Caco-2 (cell line): ENCODE data around the gene HIVEP3. TPM values are rescaled to one million over a fixed set of nuclear protein-coding genes. Genes with fewer than 3 reads are reported as not detected.

Experiments used
- BruUV-seq: library from RNA; stranded (reverse); fragments of 400-500 nt; replicated peaks from 2 replicates; lab custom pipeline; 2021; lab: Mats Ljungman, UMichigan
- CTCF ChIA-PET: fragments of 300-600 bp; sonication (Branson Sonifier 250); formaldehyde crosslinking; loops from one replicate; lab custom pipeline; 2022; ENCODE audit warnings: antibody characterized with exemption; lab: Charles Lee
- POLR2A ChIA-PET: fragments of 300-600 bp; sonication (Branson Sonifier 250); formaldehyde crosslinking; loops from one replicate; lab custom pipeline; 2022; ENCODE audit warnings: antibody characterized with exemption; lab: Charles Lee
- DNase-seq, 2 experiments: peaks; one replicate each; pipeline versions ENCODE4 v3.0.0 to v3.0.0-alpha.2; 2020 to 2022
- H3K27me3 ChIP-seq: replicated peaks from 2 replicates; pipeline ENCODE4 v1.6.0; 2011; ENCODE audit warnings: low read length; ENCODE audit not compliant: control insufficient read depth, insufficient read depth
- H3K36me3 ChIP-seq: 2 replicates; pipeline ENCODE4 v1.5.1; 2011; ENCODE audit warnings: low read length; ENCODE audit not compliant: control insufficient read depth, insufficient read depth
- H3K4me1 ChIP-seq: fragments of 250-450 bp; sonication (Bioruptor Pico); 2 replicates; pipeline ENCODE4 v1.5.1; 2020; ENCODE audit warnings: mild to moderate bottlenecking
- H3K4me3 ChIP-seq: 2 replicates; pipeline ENCODE4 v1.5.1; 2011; ENCODE audit warnings: low read depth, mild to moderate bottlenecking, control low read depth, low read length
- H3K9me3 ChIP-seq: fragments of 250-450 bp; sonication (Bioruptor Pico); 2 replicates; pipeline ENCODE4 v1.5.1; 2020; ENCODE audit warnings: mild to moderate bottlenecking, moderate library complexity
- H3K27ac Mint-ChIP-seq: one replicate; pipeline ENCODE4 v1.8.0; 2022; ENCODE audit warnings: mixed read lengths; ENCODE audit not compliant: unreplicated experiment
- H3K27me3 Mint-ChIP-seq: one replicate; pipeline ENCODE4 v1.8.0; 2022; ENCODE audit warnings: mixed read lengths; ENCODE audit not compliant: insufficient read depth, unreplicated experiment
- H3K36me3 Mint-ChIP-seq: one replicate; pipeline ENCODE4 v1.8.0; 2022; ENCODE audit warnings: mild to moderate bottlenecking, mixed read lengths; ENCODE audit not compliant: insufficient read depth, unreplicated experiment
- H3K4me1 Mint-ChIP-seq: one replicate; pipeline ENCODE4 v1.8.0; 2022; ENCODE audit warnings: low read depth, mixed read lengths; ENCODE audit not compliant: unreplicated experiment
- H3K4me3 Mint-ChIP-seq: one replicate; pipeline ENCODE4 v1.8.0; 2022; ENCODE audit warnings: mild to moderate bottlenecking, moderate library complexity, mixed read lengths; ENCODE audit not compliant: unreplicated experiment
- H3K9me3 Mint-ChIP-seq: one replicate; pipeline ENCODE4 v1.8.0; 2022; ENCODE audit warnings: mixed read lengths; ENCODE audit not compliant: unreplicated experiment
- intact Hi-C: fragments of 100-400 bp; cut with micrococcal nuclease; formaldehyde crosslinking; loops from one replicate; pipeline ENCODE4 v1.10.0; 2022; ENCODE audit not compliant: unreplicated experiment
- total RNA-seq: library from RNA; stranded (reverse); gene quantifications from 2 replicates; pipeline ENCODE4 v1.2.3, GENCODE V29; 2022
- TF ChIP-seq, protein P1 (sequence below), 2 experiments: fragments of 200-600 bp in 1 of 2; IDR thresholded peaks; 1 replicate in 1 of 2; 2 replicates in 1 of 2; pipeline versions ENCODE4 v1.5.1 to v1.8.0; 2011 to 2022; ENCODE audit warnings: antibody characterized with exemption in 1 of 2, control low read depth in 1 of 2, inconsistent platforms in 1 of 2, low read depth in 1 of 2, low read length in 1 of 2, mild to moderate bottlenecking in 1 of 2, moderate library complexity in 1 of 2; ENCODE audit not compliant: insufficient read depth in 1 of 2, severe bottlenecking in 1 of 2, unreplicated experiment in 1 of 2

HIVEP3 gene
- total RNA-seq, 1 experiment from 2014 or later: 0.25 TPM

DNA sequence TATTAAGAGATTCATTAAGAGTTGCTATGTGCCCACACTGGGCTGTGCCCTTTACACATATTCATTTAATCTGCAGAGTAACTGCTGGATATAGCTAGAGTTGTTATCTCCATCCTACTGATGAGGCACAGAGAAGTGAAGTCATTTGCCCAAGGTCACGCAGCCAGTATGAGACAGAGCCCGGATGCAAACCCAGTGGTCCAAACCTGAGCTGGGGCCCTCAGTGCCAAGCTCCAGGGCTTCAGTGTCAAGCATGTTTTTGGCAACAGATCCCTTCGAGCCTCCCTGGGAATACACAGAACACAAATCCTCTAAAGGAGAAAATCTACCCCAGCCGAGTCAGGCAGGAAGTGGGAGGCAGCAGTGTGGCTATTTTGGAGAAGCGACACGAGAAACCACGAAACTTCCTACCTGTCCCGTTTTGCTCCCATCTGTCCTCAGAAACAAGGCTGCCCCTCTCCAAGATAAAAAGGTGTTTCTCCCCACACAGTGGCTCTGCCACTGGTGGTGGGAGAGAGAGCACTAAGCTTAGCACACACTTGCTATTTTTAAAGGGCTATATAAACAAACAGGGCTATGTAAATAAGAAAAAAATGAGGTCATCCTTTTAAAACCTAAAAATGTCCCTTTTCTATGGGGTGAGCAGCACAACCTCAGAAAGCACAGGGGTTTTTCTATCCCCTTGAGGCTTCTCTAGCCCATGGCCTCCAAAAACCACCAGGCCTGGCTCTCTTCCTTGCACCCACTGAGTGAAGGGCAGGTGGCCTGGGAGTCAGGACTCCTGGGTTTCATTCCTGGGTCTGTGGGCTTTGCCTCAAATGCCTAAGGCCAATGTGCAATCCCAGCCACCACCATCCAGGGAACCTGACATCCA lies 295.6 kb downstream of the HIVEP3 start:
- Mint-ChIP-seq H3K9me3 (no peaks in the 10 kb centered on the region), H3K27ac (peak overlapping the region; percentile 80), H3K27me3 (no peaks in the 10 kb centered on the region), H3K4me1 (peaks cover 18% of the 10 kb centered on the region), H3K4me3 (peak overlapping the region; percentile 53), H3K36me3 (no peaks in the 10 kb centered on the region)
- CTCF ChIA-PET: no interaction called here
- H3K4me1 ChIP-seq: peaks cover 18% of the 10 kb centered on the region
- POLR2A ChIA-PET: no interaction called here
- no peaks in the 10 kb centered on the region for H3K36me3 ChIP-seq
- no TSS peak for BruUV-seq
- H3K4me3 ChIP-seq: no peak overlapping the region
- no peaks in the 10 kb centered on the region for H3K9me3 ChIP-seq
- no peak for DNase-seq
- TF ChIP-seq, protein P1, sequence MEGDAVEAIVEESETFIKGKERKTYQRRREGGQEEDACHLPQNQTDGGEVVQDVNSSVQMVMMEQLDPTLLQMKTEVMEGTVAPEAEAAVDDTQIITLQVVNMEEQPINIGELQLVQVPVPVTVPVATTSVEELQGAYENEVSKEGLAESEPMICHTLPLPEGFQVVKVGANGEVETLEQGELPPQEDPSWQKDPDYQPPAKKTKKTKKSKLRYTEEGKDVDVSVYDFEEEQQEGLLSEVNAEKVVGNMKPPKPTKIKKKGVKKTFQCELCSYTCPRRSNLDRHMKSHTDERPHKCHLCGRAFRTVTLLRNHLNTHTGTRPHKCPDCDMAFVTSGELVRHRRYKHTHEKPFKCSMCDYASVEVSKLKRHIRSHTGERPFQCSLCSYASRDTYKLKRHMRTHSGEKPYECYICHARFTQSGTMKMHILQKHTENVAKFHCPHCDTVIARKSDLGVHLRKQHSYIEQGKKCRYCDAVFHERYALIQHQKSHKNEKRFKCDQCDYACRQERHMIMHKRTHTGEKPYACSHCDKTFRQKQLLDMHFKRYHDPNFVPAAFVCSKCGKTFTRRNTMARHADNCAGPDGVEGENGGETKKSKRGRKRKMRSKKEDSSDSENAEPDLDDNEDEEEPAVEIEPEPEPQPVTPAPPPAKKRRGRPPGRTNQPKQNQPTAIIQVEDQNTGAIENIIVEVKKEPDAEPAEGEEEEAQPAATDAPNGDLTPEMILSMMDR (IDR thresholded peaks at IDR 0.05; ENCODE audit: insufficient read depth in 1 of 2, low read depth in 1 of 2, low read length in 1 of 2, severe bottlenecking in 1 of 2, unreplicated experiment in 1 of 2): no peak
- intact Hi-C loops: no loop called here
- H3K27me3 ChIP-seq: no peaks in the 10 kb centered on the region

DNA sequence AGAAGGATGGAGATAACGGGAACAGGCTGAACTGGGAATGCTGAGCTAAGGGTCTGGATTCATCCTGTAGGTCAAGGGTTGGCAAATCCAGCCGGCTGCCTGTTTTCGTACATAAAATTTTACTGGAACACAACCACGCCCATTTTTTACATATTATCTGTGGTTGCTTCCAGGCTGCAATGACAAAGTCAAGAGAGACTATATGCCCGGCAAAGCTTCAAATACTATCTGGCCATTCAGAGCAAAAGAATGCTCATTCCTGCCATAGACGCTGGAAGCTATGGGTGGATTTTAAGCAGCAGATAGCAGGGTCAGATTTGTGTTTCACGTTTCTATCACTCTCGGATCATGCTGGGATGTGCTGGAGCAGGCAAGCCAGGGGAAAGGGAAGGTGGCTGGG lies 296.3 kb downstream of the HIVEP3 start:
- H3K36me3 Mint-ChIP-seq: no peaks in the 10 kb centered on the region
- no peak overlapping the region for H3K4me3 ChIP-seq
- TF ChIP-seq, protein P1 (IDR thresholded peaks at IDR 0.05; ENCODE audit: insufficient read depth in 1 of 2, low read depth in 1 of 2, low read length in 1 of 2, severe bottlenecking in 1 of 2, unreplicated experiment in 1 of 2): no peak
- no peaks in the 10 kb centered on the region for H3K9me3 ChIP-seq
- H3K27me3 ChIP-seq: no peaks in the 10 kb centered on the region
- H3K27me3 Mint-ChIP-seq: no peaks in the 10 kb centered on the region
- no peak for DNase-seq
- H3K4me1 ChIP-seq: peaks cover 18% of the 10 kb centered on the region
- H3K9me3 Mint-ChIP-seq: no peaks in the 10 kb centered on the region
- POLR2A ChIA-PET: no interaction called here
- BruUV-seq: no TSS peak
- CTCF ChIA-PET: no interaction called here
- H3K4me1 Mint-ChIP-seq: peaks cover 18% of the 10 kb centered on the region
- H3K27ac Mint-ChIP-seq: no peak overlapping the region
- no peaks in the 10 kb centered on the region for H3K36me3 ChIP-seq
- intact Hi-C loops: no loop called here
- no peak overlapping the region for H3K4me3 Mint-ChIP-seq

DNA sequence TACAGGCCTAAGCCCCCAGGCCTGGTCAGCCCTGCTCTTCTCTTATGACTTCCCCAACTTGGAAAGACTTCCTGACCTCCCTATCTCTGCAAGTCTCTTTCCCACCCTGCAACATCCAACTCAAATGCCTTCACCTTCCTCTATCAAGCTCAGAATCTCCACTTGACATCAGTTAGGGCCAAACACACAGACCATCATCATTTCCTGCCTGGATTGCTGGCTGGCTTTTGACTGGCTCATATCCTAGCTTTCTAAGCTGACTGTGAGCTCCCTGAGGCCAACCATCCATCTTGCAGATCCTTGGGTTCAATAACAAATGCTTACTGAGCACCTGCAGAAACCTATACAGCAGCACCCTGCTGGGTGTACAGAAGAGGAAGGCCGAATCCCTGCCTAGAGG lies 296.9 kb downstream of the HIVEP3 start:
- H3K4me1 Mint-ChIP-seq: peaks cover 18% of the 10 kb centered on the region
- H3K4me3 ChIP-seq: no peak overlapping the region
- H3K36me3 ChIP-seq: no peaks in the 10 kb centered on the region
- H3K36me3 Mint-ChIP-seq: no peaks in the 10 kb centered on the region
- intact Hi-C loops: no loop called here
- POLR2A ChIA-PET: no interaction called here
- no peaks in the 10 kb centered on the region for H3K27me3 ChIP-seq
- TF ChIP-seq, protein P1 (IDR thresholded peaks at IDR 0.05; ENCODE audit: insufficient read depth in 1 of 2, low read depth in 1 of 2, low read length in 1 of 2, severe bottlenecking in 1 of 2, unreplicated experiment in 1 of 2): no peak
- no peak for DNase-seq
- CTCF ChIA-PET: no interaction called here
- no TSS peak for BruUV-seq
- no peaks in the 10 kb centered on the region for H3K9me3 ChIP-seq
- no peaks in the 10 kb centered on the region for H3K27me3 Mint-ChIP-seq
- H3K4me1 ChIP-seq: peaks cover 18% of the 10 kb centered on the region
- no peaks in the 10 kb centered on the region for H3K9me3 Mint-ChIP-seq
- H3K4me3 Mint-ChIP-seq: no peak overlapping the region
- H3K27ac Mint-ChIP-seq: no peak overlapping the region
